ENCODE measurements around the gene MAPK7.
A peak's percentile ranks its signal among the peaks of the same experiment; 100 is the strongest.

The MAPK7 gene

GRCh38 chr17:19346351-19347255 lies 31.7 kb upstream of the MAPK7 start (continued):
- peak; percentile 84 for TF ChIP-seq ZNF629 (tag by site-specific recombination; IDR thresholded peaks at IDR 0.05)
- no peak for TF ChIP-seq ZNF266 (tag by site-specific recombination; IDR thresholded peaks at IDR 0.05; ENCODE audit: low read depth)
- TF ChIP-seq ZSCAN23 (tag by site-specific recombination; IDR thresholded peaks at IDR 0.05), result no peak
- TF ChIP-seq ZBTB8A (tag by site-specific recombination; IDR thresholded peaks at IDR 0.05), result peak; percentile 87
- TF ChIP-seq ZNF423 (tag by site-specific recombination; IDR thresholded peaks at IDR 0.05), result peak; percentile 50; the same call in 1 of the 2 replicates
- TF ChIP-seq ZNF2 (tag by site-specific recombination; IDR thresholded peaks at IDR 0.05), result peak; percentile 40
- peak; percentile 84 for TF ChIP-seq PRDM6 (tag by site-specific recombination; IDR thresholded peaks at IDR 0.05)
- peak; percentile 60; the same call in 1 of the 2 replicates for TF ChIP-seq ZFP3 (tag by site-specific recombination; IDR thresholded peaks at IDR 0.05; ENCODE audit: low read depth)
- 0 out of 2 replicates have a peak, but pooled peaks have one; percentile 34 for TF ChIP-seq ZNF639 (tag by site-specific recombination; IDR thresholded peaks at IDR 0.05)
- peak; percentile 52; the same call in 1 of the 2 replicates for TF ChIP-seq ZBTB48 (tag by site-specific recombination; IDR thresholded peaks at IDR 0.05)
- no peak for TF ChIP-seq GLIS2 (tag by site-specific recombination; IDR thresholded peaks at IDR 0.05)
- TF ChIP-seq ZBTB7A (tag by site-specific recombination; IDR thresholded peaks at IDR 0.05; ENCODE audit: low read depth), result no peak
- TF ChIP-seq EGR2 (tag by site-specific recombination; IDR thresholded peaks at IDR 0.05; ENCODE audit: low read depth), result peak; percentile 55
- no peak for TF ChIP-seq ZNF138 (tag by site-specific recombination; IDR thresholded peaks at IDR 0.05; ENCODE audit: borderline replicate concordance)
- TF ChIP-seq ZSCAN5A (tag by site-specific recombination; IDR thresholded peaks at IDR 0.05), result no peak
- no peak for TF ChIP-seq ZNF362 (tag by site-specific recombination; IDR thresholded peaks at IDR 0.05)
- peak; percentile 68 for TF ChIP-seq ZFHX2 (tag by site-specific recombination; conservative IDR thresholded peaks at IDR 0.05)
- no peak for TF ChIP-seq ZBTB49 (tag by site-specific recombination; IDR thresholded peaks at IDR 0.05; ENCODE audit: low read depth)
- TF ChIP-seq KLF1 (tag by site-specific recombination; IDR thresholded peaks at IDR 0.05), result peak; percentile 72
- peak; percentile 78 for TF ChIP-seq ZBTB17 (tag by site-specific recombination; IDR thresholded peaks at IDR 0.05)
- TF ChIP-seq TSHZ1 (tag by site-specific recombination; IDR thresholded peaks at IDR 0.05; ENCODE audit: borderline replicate concordance), result 0 out of 2 replicates have a peak, but pooled peaks have one; percentile 24
- no peak for TF ChIP-seq ZNF140 (tag by site-specific recombination; IDR thresholded peaks at IDR 0.05)
- peak; percentile 90 for TF ChIP-seq SP7 (tag by site-specific recombination; IDR thresholded peaks at IDR 0.05)
- TF ChIP-seq YY2 (tag by site-specific recombination; IDR thresholded peaks at IDR 0.05), result no peak
- TF ChIP-seq ZNF341 (tag by site-specific recombination; IDR thresholded peaks at IDR 0.05; ENCODE audit: low read depth), result peak; percentile 49
- TF ChIP-seq GLIS1 (tag by site-specific recombination; IDR thresholded peaks at IDR 0.05), result 0 out of 2 replicates have a peak, but pooled peaks have one; percentile 2
- TF ChIP-seq ZNF354C (tag by site-specific recombination; IDR thresholded peaks at IDR 0.05; ENCODE audit: borderline replicate concordance, low read depth), result no peak
- TF ChIP-seq ZXDB (tag by site-specific recombination; IDR thresholded peaks at IDR 0.05), result no peak
